ENCODE data around the gene TMEM191C. TPM values are rescaled to one million over a fixed set of nuclear protein-coding genes. Genes with fewer than 3 reads are reported as not detected.

TMEM191C gene
- 0.71 and 0.74 TPM in 2 replicates for total RNA-seq

GRCh38 chr22:21467337-21468193, at the start of gene TMEM191C:
Gene TMEM191C (plus strand): TSS chr22:21467387. CDS start chr22:21467460, 73 bp downstream.

Other genes with a start within 250 kb of the TMEM191C start
- 0.14 and 0.18 TPM in 2 replicates for gene RIMBP3B, start 83.6 kb upstream of the TMEM191C start, total RNA-seq
- 2.0 and 2.7 TPM in 2 replicates for gene HIC2, start 50.0 kb upstream of the TMEM191C start, total RNA-seq
- gene RIMBP3C, start 84.1 kb downstream of the TMEM191C start, total RNA-seq: 0.14 and 0.18 TPM in 2 replicates
- gene UBE2L3, start 100.3 kb downstream of the TMEM191C start, total RNA-seq: 25.5 and 28.9 TPM in 2 replicates
- 9.1 and 9.4 TPM in 2 replicates for gene YDJC, start 162.6 kb downstream of the TMEM191C start, total RNA-seq
- gene CCDC116, start 165.4 kb downstream of the TMEM191C start, total RNA-seq: 0.14 and 0.18 TPM in 2 replicates
- gene SDF2L1, start 174.9 kb downstream of the TMEM191C start, total RNA-seq: 31.4 and 33.0 TPM in 2 replicates
- gene PPIL2, start 198.6 kb downstream of the TMEM191C start, total RNA-seq: 13.7 and 19.1 TPM in 2 replicates